Smooth muscle cell of the brain vasculature (primary cell): ENCODE measurements around the gene SLC16A3.

Source experiments
- DNase-seq: peaks from one replicate; pipeline ENCODE4 v3.0.0-alpha.2; 2012; ENCODE audit warnings: low read depth, low spot score

SLC16A3 gene

GRCh38 chr17:82269138-82269881 lies 40.5 kb downstream of the SLC16A3 start:
- DNase-seq, result no peak

- DNase-seq, result no peak
Observed at GRCh38 chr17:82269882-82270500, 41.1 kb downstream of the SLC16A3 start.

GRCh38 chr17:82270651-82271050 lies 41.8 kb downstream of the SLC16A3 start:
- no peak for DNase-seq

GRCh38 chr17:82271401-82271800 lies 42.6 kb downstream of the SLC16A3 start:
- no peak for DNase-seq

- DNase-seq, result no peak
Observed at GRCh38 chr17:82272495-82273326, 43.9 kb downstream of the SLC16A3 start.

- no peak for DNase-seq
Observed at GRCh38 chr17:82273327-82274133, 44.7 kb downstream of the SLC16A3 start, which contains the start of gene CSNK1D. Gene CSNK1D, minus strand, starts transcription at chr17:82273700. Its CDS starts 319 bp downstream, at chr17:82273381.

- DNase-seq, result no peak
Observed at GRCh38 chr17:82274134-82275020, 45.5 kb downstream of the SLC16A3 start.

GRCh38 chr17:82275326-82275725 lies 46.5 kb downstream of the SLC16A3 start:
- no peak for DNase-seq

- no peak for DNase-seq
Observed at GRCh38 chr17:82276938-82277337, 48.1 kb downstream of the SLC16A3 start.

- DNase-seq, result no peak
Observed at GRCh38 chr17:82277851-82278250, 49.0 kb downstream of the SLC16A3 start.

GRCh38 chr17:82278308-82278707 lies 49.5 kb downstream of the SLC16A3 start:
- DNase-seq, result no peak

- no peak for DNase-seq
Observed at GRCh38 chr17:82278786-82279391, 50.0 kb downstream of the SLC16A3 start.

GRCh38 chr17:82280537-82280936 lies 51.7 kb downstream of the SLC16A3 start:
- no peak for DNase-seq

- no peak for DNase-seq
Observed at GRCh38 chr17:82281076-82281475, 52.2 kb downstream of the SLC16A3 start.

GRCh38 chr17:82281502-82282238 lies 52.8 kb downstream of the SLC16A3 start:
- DNase-seq, result no peak

GRCh38 chr17:82282239-82283207 lies 53.7 kb downstream of the SLC16A3 start:
- no peak for DNase-seq

- DNase-seq, result no peak
Observed at GRCh38 chr17:82283208-82283749, 54.4 kb downstream of the SLC16A3 start.

GRCh38 chr17:82285141-82285540 lies 56.3 kb downstream of the SLC16A3 start:
- DNase-seq, result no peak
